WTC11 (cell line): Measurements from ENCODE around the gene STARD10. TPM values are rescaled to one million over a fixed set of nuclear protein-coding genes. Genes with fewer than 3 reads are reported as not detected.
A peak's percentile ranks its signal among the peaks of the same experiment; 100 is the strongest.

Source experiments
- ATAC-seq: fragments of 200-7000 bp; cut with Tn5 transposase; 2 replicates; pipeline ENCODE4 v1.10.0; 2021; ENCODE audit warnings: mild to moderate bottlenecking, moderate library complexity
- CTCF ChIA-PET: fragments of 300-600 bp; sonication (Branson Sonifier 250); formaldehyde crosslinking; loops from one replicate; lab custom pipeline; 2021; ENCODE audit warnings: antibody characterized with exemption; lab: Charles Lee
- POLR2A ChIA-PET: fragments of 350-600 bp; sonication (Branson Sonifier 250); formaldehyde crosslinking; loops from one replicate; lab custom pipeline; 2021; ENCODE audit warnings: antibody characterized with exemption; lab: Charles Lee
- DNase-seq: peaks from one replicate; pipeline ENCODE4 v3.0.0; 2021; ENCODE audit warnings: low spot score
- H3K27ac Mint-ChIP-seq: 2 replicates; pipeline ENCODE4 v1.8.0; 2021; ENCODE audit warnings: mixed read lengths
- H3K27me3 Mint-ChIP-seq: 2 replicates; pipeline ENCODE4 v1.8.0; 2021; ENCODE audit warnings: low read depth, mild to moderate bottlenecking, moderate library complexity, mixed read lengths
- H3K36me3 Mint-ChIP-seq: 2 replicates; pipeline ENCODE4 v1.8.0; 2021; ENCODE audit warnings: mixed read lengths
- H3K4me1 Mint-ChIP-seq: 2 replicates; pipeline ENCODE4 v1.8.0; 2022; ENCODE audit warnings: mixed read lengths
- H3K4me3 Mint-ChIP-seq: 2 replicates; pipeline ENCODE4 v1.8.0; 2021; ENCODE audit warnings: mild to moderate bottlenecking, moderate library complexity, mixed read lengths
- H3K9me3 Mint-ChIP-seq: 2 replicates; pipeline ENCODE4 v1.8.0; 2021; ENCODE audit warnings: mixed read lengths
- CBFB ChIP-seq: sonication (generic); formaldehyde crosslinking; IDR thresholded peaks from 2 replicates; pipeline ENCODE4 v1.8.1; 2022; ENCODE audit warnings: mild to moderate bottlenecking, low read depth, missing genetic modification reagents
- ELF4 ChIP-seq: sonication (generic); formaldehyde crosslinking; IDR thresholded peaks from 2 replicates; pipeline ENCODE4 v1.8.1; 2022; ENCODE audit warnings: low read depth, mild to moderate bottlenecking, moderate library complexity, missing genetic modification reagents
- EMX1 ChIP-seq: fragments of 250-450 bp; sonication (Bioruptor Pico); IDR thresholded peaks from 2 replicates; pipeline ENCODE4 v1.8.0; 2021; ENCODE audit warnings: mild to moderate bottlenecking
- ETV6 ChIP-seq: sonication (generic); formaldehyde crosslinking; IDR thresholded peaks from 2 replicates; pipeline ENCODE4 v1.8.1; 2022; ENCODE audit warnings: mild to moderate bottlenecking, missing genetic modification reagents
- FOXJ3 ChIP-seq: sonication (generic); formaldehyde crosslinking; IDR thresholded peaks from 2 replicates; pipeline ENCODE4 v1.9.0; 2021; ENCODE audit warnings: missing genetic modification reagents, mild to moderate bottlenecking, borderline replicate concordance
- FOXP1 ChIP-seq: sonication (generic); formaldehyde crosslinking; IDR thresholded peaks from 2 replicates; pipeline ENCODE4 v1.8.0; 2022; ENCODE audit warnings: missing genetic modification reagents, mild to moderate bottlenecking, moderate library complexity, borderline replicate concordance
- GABPB1 ChIP-seq: sonication (generic); formaldehyde crosslinking; IDR thresholded peaks from 2 replicates; pipeline ENCODE4 v1.8.1; 2023; ENCODE audit warnings: mild to moderate bottlenecking, missing genetic modification reagents
- GRHL2 ChIP-seq: fragments of 250-450 bp; sonication (Bioruptor Pico); IDR thresholded peaks from 2 replicates; pipeline ENCODE4 v1.8.0; 2022; ENCODE audit warnings: mild to moderate bottlenecking, moderate library complexity; ENCODE audit not compliant: insufficient replicate concordance, severe bottlenecking
- KAT7 ChIP-seq: sonication (generic); formaldehyde crosslinking; IDR thresholded peaks from 2 replicates; pipeline ENCODE4 v1.8.1; 2023; ENCODE audit warnings: missing genetic modification reagents, mild to moderate bottlenecking, borderline replicate concordance
- MYBL2 ChIP-seq: sonication (generic); formaldehyde crosslinking; IDR thresholded peaks from 2 replicates; pipeline ENCODE4 v1.8.1; 2023; ENCODE audit warnings: mild to moderate bottlenecking, moderate library complexity, missing genetic modification reagents
- NFE2L1 ChIP-seq: sonication (generic); formaldehyde crosslinking; IDR thresholded peaks from 2 replicates; pipeline ENCODE4 v1.8.1; 2023; ENCODE audit warnings: missing genetic modification reagents
- NR1H2 ChIP-seq: sonication (generic); formaldehyde crosslinking; IDR thresholded peaks from 2 replicates; pipeline ENCODE4 v1.9.0; 2021; ENCODE audit warnings: mild to moderate bottlenecking, moderate library complexity, missing genetic modification reagents
- PRRX2 ChIP-seq: fragments of 250-450 bp; sonication (Bioruptor Pico); IDR thresholded peaks from 2 replicates; pipeline ENCODE4 v1.8.0; 2021; ENCODE audit warnings: mild to moderate bottlenecking
- TP53 ChIP-seq: sonication (generic); formaldehyde crosslinking; IDR thresholded peaks from 2 replicates; pipeline ENCODE4 v1.8.1; 2023; ENCODE audit warnings: mild to moderate bottlenecking, missing genetic modification reagents
- USF1 ChIP-seq: sonication (generic); formaldehyde crosslinking; IDR thresholded peaks from 2 replicates; pipeline ENCODE4 v1.8.0; 2022; ENCODE audit warnings: mild to moderate bottlenecking, missing genetic modification reagents
- ZNF219 ChIP-seq: sonication (generic); formaldehyde crosslinking; IDR thresholded peaks from 2 replicates; pipeline ENCODE4 v1.8.0; 2023; ENCODE audit warnings: missing genetic modification reagents, mild to moderate bottlenecking, borderline replicate concordance
- ZNF281 ChIP-seq: sonication (generic); formaldehyde crosslinking; IDR thresholded peaks from 2 replicates; pipeline ENCODE4 v1.8.0; 2023; ENCODE audit warnings: mild to moderate bottlenecking, missing genetic modification reagents
- ZNF396 ChIP-seq: fragments of 250-450 bp; sonication (Bioruptor Pico); IDR thresholded peaks from 2 replicates; pipeline ENCODE4 v1.8.0; 2021; ENCODE audit warnings: mild to moderate bottlenecking, moderate library complexity, borderline replicate concordance
- ZNF425 ChIP-seq: fragments of 250-450 bp; sonication (Bioruptor Pico); conservative IDR thresholded peaks from 2 replicates; pipeline ENCODE4 v1.9.0; 2021; ENCODE audit warnings: mild to moderate bottlenecking
- total RNA-seq: library from RNA; stranded (reverse); gene quantifications from 3 replicates; pipeline ENCODE4 v1.2.3, GENCODE V29; 2021
- TF ChIP-seq, protein P1 (sequence below): sonication (generic); formaldehyde crosslinking; IDR thresholded peaks from 2 replicates; pipeline ENCODE4 v1.8.1; 2023; ENCODE audit warnings: mild to moderate bottlenecking, missing genetic modification reagents

STARD10 gene
- total RNA-seq, 1 experiment from 2014 or later: 32.0 TPM

GRCh38 chr11:72744474-72744873 lies 49.4 kb downstream of the STARD10 start:
- H3K9me3 Mint-ChIP-seq: no peaks in the 10 kb centered on the region
- H3K27ac Mint-ChIP-seq: peak overlapping the region; percentile 94
- no peak for ATAC-seq
- POLR2A ChIA-PET: interaction anchor here (1.0 kb wide), 1 partner anchor 28 kb away, joined by 5 read pairs; no protein-coding TSS in a partner anchor
- no peak overlapping the region for H3K4me3 Mint-ChIP-seq
- TF ChIP-seq MYBL2 (CRISPR knock-in tag) (no peak), EMX1 (no peak), FOXP1 (CRISPR knock-in tag) (no peak), ELF4 (CRISPR knock-in tag) (no peak), GRHL2 (no peak), USF1 (CRISPR knock-in tag) (no peak), TP53 (CRISPR knock-in tag) (no peak), NR1H2 (CRISPR knock-in tag) (no peak), KAT7 (no peak), CBFB (CRISPR knock-in tag) (no peak), PRRX2 (CRISPR knock-in tag) (no peak), FOXJ3 (CRISPR knock-in tag) (no peak), ZNF281 (CRISPR knock-in tag) (no peak), ZNF425 (CRISPR knock-in tag) (no peak), ETV6 (no peak)
- H3K4me1 Mint-ChIP-seq: peaks cover 51% of the 10 kb centered on the region
- CTCF ChIA-PET: interaction anchor here (0.9 kb wide), 1 partner anchor 155 kb away, joined by 3 read pairs; no protein-coding TSS in a partner anchor
- no peak for DNase-seq
- H3K36me3 Mint-ChIP-seq: peaks cover 2% of the 10 kb centered on the region; the same call in 1 of the 2 replicates
- no peaks in the 10 kb centered on the region for H3K27me3 Mint-ChIP-seq

DNA sequence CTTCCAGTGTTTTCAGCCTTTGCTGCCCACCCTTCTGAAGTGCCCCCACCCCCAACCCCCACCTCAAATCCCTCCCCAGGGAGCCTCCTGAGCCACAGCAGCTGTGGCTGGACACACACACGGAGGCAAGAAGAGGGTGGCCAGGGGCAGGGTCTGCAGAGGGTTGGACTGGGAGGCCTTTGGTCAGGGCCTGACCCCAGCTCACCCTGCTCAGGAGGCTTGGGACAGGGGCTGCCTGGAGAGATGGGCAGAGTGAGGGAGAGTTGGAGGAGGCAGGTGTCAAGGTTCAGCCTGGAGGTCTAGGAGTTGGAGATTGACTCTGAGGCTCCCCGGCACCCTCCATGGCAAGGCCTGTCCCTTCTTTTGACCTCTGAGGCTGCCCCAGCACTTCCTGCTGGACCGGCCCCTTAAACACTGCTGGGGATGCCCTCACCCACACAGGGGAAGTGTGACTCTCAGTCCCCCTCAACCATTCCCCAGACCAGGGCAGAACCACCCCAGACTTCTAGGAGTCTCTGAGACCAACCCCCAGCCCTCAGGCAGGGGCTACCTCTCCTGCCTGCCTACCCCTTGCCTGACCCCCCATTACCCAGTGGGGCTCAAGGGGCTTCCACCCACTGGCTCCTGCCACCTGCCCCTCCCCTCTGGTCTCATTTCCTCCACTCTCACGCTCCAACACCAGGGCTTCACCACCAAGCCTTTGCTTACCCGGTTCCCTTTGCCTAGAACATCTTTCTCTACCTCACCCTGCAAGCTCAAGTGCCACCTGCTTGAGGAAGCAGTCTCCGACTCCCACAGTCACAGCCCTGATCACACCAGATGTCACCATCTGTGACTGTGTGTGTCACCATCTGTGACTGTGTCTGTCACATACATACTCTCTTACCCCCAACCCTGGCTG lies 50.3 kb downstream of the STARD10 start:
- DNase-seq (no peak), ATAC-seq (no peak)
- ChIA-PET CTCF (interaction anchor here (1.1 to 1.8 kb wide), 2 partner anchors 18 to 51 kb away, joined by 4 to 6 read pairs; partner anchors contain the start of gene STARD10), POLR2A (no interaction called here)
- no peak for TF ChIP-seq ZNF219 (CRISPR knock-in tag)
- no peak for TF ChIP-seq GABPB1 (CRISPR knock-in tag)
- TF ChIP-seq ZNF396 (CRISPR knock-in tag): no peak
- no peak for TF ChIP-seq NFE2L1
- TF ChIP-seq, protein P1, sequence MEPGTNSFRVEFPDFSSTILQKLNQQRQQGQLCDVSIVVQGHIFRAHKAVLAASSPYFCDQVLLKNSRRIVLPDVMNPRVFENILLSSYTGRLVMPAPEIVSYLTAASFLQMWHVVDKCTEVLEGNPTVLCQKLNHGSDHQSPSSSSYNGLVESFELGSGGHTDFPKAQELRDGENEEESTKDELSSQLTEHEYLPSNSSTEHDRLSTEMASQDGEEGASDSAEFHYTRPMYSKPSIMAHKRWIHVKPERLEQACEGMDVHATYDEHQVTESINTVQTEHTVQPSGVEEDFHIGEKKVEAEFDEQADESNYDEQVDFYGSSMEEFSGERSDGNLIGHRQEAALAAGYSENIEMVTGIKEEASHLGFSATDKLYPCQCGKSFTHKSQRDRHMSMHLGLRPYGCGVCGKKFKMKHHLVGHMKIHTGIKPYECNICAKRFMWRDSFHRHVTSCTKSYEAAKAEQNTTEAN (CRISPR knock-in tag): no peak
- Mint-ChIP-seq H3K36me3 (peaks cover 2% of the 10 kb centered on the region; the same call in 1 of the 2 replicates), H3K4me1 (peaks cover 51% of the 10 kb centered on the region), H3K27ac (peak overlapping the region; percentile 94), H3K4me3 (no peak overlapping the region), H3K9me3 (no peaks in the 10 kb centered on the region), H3K27me3 (no peaks in the 10 kb centered on the region)
